Lung (tissue), 12 donors: ENCODE measurements around the gene OTUB2. TPM values are rescaled to one million over a fixed set of nuclear protein-coding genes. Genes with fewer than 3 reads are reported as not detected.

Experiments
- ATAC-seq: fragments of 200-7000 bp; cut with Tn5 transposase; one replicate; pipeline ENCODE4 v1.9.1; 2020; ENCODE audit warnings: moderate number of reproducible peaks; ENCODE audit not compliant: insufficient read depth, low FRiP score
- DNase-seq, 3 donors: peaks; one replicate each; pipeline ENCODE4 v3.0.0-alpha.2; 2013 to 2017
- H3K27ac ChIP-seq, 2 donors: one replicate each; pipeline ENCODE4 v1.5.1; 2013; ENCODE audit warnings: mild to moderate bottlenecking in 2 of 2, moderate library complexity in 2 of 2, control low read depth in 1 of 2, inconsistent platforms in 1 of 2, low read depth in 1 of 2, low read length in 1 of 2
- H3K27me3 ChIP-seq, 3 donors: one replicate each; pipeline ENCODE4 v1.5.1; 2013; ENCODE audit warnings: low read length in 2 of 3; ENCODE audit not compliant: control insufficient read depth in 3 of 3, insufficient read depth in 3 of 3
- H3K36me3 ChIP-seq, 4 donors: one replicate each; pipeline ENCODE4 v1.5.1; 2013; ENCODE audit warnings: low read length in 4 of 4, mild to moderate bottlenecking in 1 of 4, moderate library complexity in 1 of 4; ENCODE audit not compliant: control insufficient read depth in 4 of 4, insufficient read depth in 4 of 4
- H3K4me1 ChIP-seq, 5 donors: one replicate each; pipeline ENCODE4 v1.5.1; 2013; ENCODE audit warnings: low read length in 5 of 5, mild to moderate bottlenecking in 2 of 5, moderate library complexity in 1 of 5; ENCODE audit not compliant: control insufficient read depth in 5 of 5, insufficient read depth in 5 of 5
- H3K4me3 ChIP-seq: one replicate; pipeline ENCODE4 v1.5.1; 2013; ENCODE audit warnings: mild to moderate bottlenecking, control low read depth, moderate library complexity
- H3K9ac ChIP-seq, 2 donors: one replicate each; pipeline ENCODE4 v1.5.1; 2013; ENCODE audit warnings: low read length in 2 of 2, control low read depth in 1 of 2; ENCODE audit not compliant: insufficient read depth in 1 of 2
- H3K9me3 ChIP-seq, 4 donors: one replicate each; pipeline ENCODE4 v1.5.1; 2013; ENCODE audit warnings: low read length in 3 of 4, mild to moderate bottlenecking in 1 of 4, moderate library complexity in 1 of 4; ENCODE audit not compliant: control insufficient read depth in 4 of 4, insufficient read depth in 3 of 4
- WGBS, 2 donors: extraction: QIAGEN DNeasy Blood & Tissue Kit; methylation state at CpG; one replicate each; pipeline ENCODE4 v1.1.7; 2013; 5-methylcytosine and 5-hydroxymethylcytosine counted together
- polyA plus RNA-seq, 2 donors: library from polyadenylated mRNA; stranded (reverse); fragments of 200-250 nt; gene quantifications; one replicate each; pipeline ENCODE4 v1.2.1, GENCODE V29; 2013
- total RNA-seq, 2 donors: library from RNA; depleted of rRNA in 1 of 2; stranded (reverse); fragments of >200 nt in 1 of 2; gene quantifications; one replicate each; pipeline ENCODE4 v1.2.1, GENCODE V29; 2014 to 2021
- TF ChIP-seq, protein P1 (sequence below): IDR thresholded peaks from 2 replicates; pipeline ENCODE4 v1.5.1; 2012; ENCODE audit warnings: mild to moderate bottlenecking; ENCODE audit errors: control extremely low read depth, extremely low read depth
- donor health status: control.
- donor health status: control.
- donor health status: Bipolar disorder and iron deficiency.
- donor health status: healthy.
- donor health status: DM: yes; HTN: yes; CAD: no.

OTUB2 gene
- total and polyA plus RNA-seq, 4 donors, result 0.31 to 2.2 (median 1.6) TPM

DNA sequence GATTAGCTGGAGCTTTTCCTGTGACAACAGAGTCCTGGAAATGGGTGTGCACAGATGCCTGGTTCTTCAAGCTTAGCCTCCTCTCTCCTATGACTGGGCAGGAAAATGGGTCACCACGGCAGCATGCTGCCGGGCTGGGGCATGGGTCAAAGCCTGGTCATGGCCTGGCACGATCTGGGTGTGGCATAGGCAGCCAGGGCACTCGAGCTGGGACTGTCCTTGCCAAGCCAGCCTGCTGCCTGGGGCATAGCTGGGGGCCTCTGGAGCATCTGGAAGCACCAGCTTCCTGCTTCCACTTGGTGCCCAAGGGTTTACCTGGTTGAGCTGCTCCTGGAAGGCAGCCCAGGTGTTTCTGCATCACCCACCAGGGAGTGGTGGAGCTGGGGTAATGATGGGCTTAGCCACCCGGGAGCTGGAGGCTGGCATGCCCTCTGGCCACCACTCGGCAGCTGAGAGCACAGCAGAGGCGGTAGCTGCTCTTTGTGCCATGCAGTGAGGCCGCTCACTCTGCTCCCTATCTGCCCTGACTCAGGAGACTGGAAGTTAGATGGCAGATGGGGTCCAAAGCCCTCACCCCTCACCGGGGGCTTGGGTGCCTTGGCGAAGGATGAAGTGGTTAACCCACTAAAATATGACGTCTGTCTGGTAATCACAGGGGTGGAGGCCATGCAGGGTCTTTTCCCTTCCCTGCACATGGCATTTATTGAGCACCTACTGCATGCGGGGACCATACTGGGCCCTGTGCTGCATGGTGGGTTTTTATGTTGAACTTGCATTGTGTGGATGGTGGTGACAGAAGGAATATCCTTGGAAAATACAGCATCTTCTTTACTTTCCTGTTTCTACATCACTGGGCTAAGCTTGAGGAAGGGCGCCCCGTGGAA, 1.7 kb downstream of the OTUB2 start:
- no peak for DNase-seq
- Histone ChIP-seq H3K4me1 (peaks cover 0 to 7% (median 0%) of the 10 kb centered on the region in 5 donors), H3K4me3 (no peak overlapping the region), H3K27me3 (no peaks in the 10 kb centered on the region), H3K9me3 (no peaks in the 10 kb centered on the region), H3K36me3 (no peaks in the 10 kb centered on the region), H3K27ac (no peak overlapping the region), H3K9ac (no peak overlapping the region)
- TF ChIP-seq, protein P1, sequence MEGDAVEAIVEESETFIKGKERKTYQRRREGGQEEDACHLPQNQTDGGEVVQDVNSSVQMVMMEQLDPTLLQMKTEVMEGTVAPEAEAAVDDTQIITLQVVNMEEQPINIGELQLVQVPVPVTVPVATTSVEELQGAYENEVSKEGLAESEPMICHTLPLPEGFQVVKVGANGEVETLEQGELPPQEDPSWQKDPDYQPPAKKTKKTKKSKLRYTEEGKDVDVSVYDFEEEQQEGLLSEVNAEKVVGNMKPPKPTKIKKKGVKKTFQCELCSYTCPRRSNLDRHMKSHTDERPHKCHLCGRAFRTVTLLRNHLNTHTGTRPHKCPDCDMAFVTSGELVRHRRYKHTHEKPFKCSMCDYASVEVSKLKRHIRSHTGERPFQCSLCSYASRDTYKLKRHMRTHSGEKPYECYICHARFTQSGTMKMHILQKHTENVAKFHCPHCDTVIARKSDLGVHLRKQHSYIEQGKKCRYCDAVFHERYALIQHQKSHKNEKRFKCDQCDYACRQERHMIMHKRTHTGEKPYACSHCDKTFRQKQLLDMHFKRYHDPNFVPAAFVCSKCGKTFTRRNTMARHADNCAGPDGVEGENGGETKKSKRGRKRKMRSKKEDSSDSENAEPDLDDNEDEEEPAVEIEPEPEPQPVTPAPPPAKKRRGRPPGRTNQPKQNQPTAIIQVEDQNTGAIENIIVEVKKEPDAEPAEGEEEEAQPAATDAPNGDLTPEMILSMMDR, result no peak
- WGBS, 2 donors, result 76 to 86% methylated on average over 14 of the region's 14 CpGs
- ATAC-seq, result no peak

GRCh38 chr14:94028450-94028826, 2.3 kb downstream of the OTUB2 start:
- ATAC-seq (no peak), DNase-seq (no peak)
- Histone ChIP-seq H3K36me3 (no peaks in the 10 kb centered on the region), H3K4me3 (no peak overlapping the region), H3K4me1 (peaks cover 0 to 7% (median 0%) of the 10 kb centered on the region in 5 donors), H3K9ac (no peak overlapping the region), H3K27ac (no peak overlapping the region), H3K27me3 (no peaks in the 10 kb centered on the region), H3K9me3 (no peaks in the 10 kb centered on the region)
- 76 to 83% methylated on average over 4 of the region's 4 CpGs for WGBS, 2 donors
- TF ChIP-seq, protein P1, result no peak

DNA sequence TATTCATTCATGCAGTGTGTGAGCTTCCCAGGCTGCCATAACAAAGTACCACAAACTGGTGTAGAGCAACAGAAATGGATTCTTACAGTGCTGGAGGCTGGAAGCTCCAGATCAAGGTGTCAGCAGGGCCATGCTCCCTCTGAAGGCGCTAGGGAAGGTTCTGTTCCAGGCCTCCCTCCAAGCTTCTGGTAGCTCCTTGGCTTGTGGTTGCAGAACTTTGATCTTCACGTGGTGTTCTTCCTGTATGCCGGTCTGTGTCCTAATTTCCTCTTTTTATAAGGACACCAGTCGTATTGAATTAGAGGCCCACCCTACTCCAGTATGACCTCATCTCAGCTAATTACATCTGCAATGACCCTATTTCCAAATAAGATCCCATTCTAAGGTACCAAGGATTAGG, 3.1 kb downstream of the OTUB2 start:
- WGBS, 2 donors, result 47 to 53% methylated on average over 4 of the region's 4 CpGs
- ATAC-seq, result no peak
- TF ChIP-seq, protein P1, result no peak

More for the DNA sequence above, 3.1 kb downstream of the OTUB2 start:
- Histone ChIP-seq H3K9ac (no peak overlapping the region), H3K9me3 (no peaks in the 10 kb centered on the region), H3K27me3 (no peaks in the 10 kb centered on the region), H3K4me3 (no peak overlapping the region), H3K27ac (no peak overlapping the region), H3K4me1 (peaks cover 0 to 7% (median 0%) of the 10 kb centered on the region in 5 donors), H3K36me3 (no peaks in the 10 kb centered on the region)
- DNase-seq, result no peak
